GM12874 (cell line): ENCODE data around the gene CRAMP1.

ENCODE experiments used
- TF ChIP-seq, protein P1 (sequence below): IDR thresholded peaks from 2 replicates; pipeline ENCODE4 v1.5.1; 2011; ENCODE audit warnings: low read depth, mild to moderate bottlenecking, control low read depth, low read length, moderate library complexity; ENCODE audit not compliant: insufficient read depth

CRAMP1 gene

DNA sequence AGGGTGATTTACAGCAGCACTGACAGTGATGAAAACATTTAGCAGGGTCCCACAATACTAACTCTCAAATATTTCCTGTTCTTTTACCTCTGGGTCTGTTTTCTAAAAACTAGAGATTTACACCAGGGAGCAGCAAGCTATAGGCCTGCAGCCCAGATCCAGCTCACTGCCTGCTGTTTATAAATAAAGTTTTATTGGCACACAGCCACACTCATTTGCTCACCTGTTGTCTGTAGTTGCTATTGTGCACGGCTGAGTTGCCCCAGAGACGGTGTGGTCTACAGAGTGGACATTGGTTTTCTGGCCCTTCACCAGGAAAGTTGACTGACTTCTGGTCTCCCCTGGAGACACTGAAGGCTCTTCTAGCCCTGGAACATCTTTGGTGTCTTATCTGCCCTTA, 49.7 kb downstream of the CRAMP1 start:
- TF ChIP-seq, protein P1, sequence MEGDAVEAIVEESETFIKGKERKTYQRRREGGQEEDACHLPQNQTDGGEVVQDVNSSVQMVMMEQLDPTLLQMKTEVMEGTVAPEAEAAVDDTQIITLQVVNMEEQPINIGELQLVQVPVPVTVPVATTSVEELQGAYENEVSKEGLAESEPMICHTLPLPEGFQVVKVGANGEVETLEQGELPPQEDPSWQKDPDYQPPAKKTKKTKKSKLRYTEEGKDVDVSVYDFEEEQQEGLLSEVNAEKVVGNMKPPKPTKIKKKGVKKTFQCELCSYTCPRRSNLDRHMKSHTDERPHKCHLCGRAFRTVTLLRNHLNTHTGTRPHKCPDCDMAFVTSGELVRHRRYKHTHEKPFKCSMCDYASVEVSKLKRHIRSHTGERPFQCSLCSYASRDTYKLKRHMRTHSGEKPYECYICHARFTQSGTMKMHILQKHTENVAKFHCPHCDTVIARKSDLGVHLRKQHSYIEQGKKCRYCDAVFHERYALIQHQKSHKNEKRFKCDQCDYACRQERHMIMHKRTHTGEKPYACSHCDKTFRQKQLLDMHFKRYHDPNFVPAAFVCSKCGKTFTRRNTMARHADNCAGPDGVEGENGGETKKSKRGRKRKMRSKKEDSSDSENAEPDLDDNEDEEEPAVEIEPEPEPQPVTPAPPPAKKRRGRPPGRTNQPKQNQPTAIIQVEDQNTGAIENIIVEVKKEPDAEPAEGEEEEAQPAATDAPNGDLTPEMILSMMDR, result no peak

DNA sequence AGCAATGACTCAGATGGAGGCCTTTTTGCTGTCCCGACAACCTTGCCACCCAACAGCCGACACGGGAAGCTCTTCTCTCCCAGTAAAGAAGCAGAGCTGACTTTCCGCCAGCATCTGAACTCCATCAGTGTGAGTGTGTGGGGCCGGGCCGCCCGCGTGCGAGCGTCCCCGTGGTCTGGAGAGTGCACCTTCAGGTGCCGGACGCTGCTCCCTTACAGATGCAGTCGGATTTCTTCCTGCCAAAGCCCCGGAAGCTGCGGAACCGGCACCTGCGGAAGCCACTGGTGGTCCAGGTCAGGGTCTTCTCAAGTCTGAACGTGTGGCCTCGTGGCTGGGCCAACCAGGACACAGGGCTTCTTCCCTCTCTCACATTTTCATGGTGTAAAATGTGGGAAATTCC, 50.4 kb downstream of the CRAMP1 start:
- TF ChIP-seq, protein P1, result no peak

DNA sequence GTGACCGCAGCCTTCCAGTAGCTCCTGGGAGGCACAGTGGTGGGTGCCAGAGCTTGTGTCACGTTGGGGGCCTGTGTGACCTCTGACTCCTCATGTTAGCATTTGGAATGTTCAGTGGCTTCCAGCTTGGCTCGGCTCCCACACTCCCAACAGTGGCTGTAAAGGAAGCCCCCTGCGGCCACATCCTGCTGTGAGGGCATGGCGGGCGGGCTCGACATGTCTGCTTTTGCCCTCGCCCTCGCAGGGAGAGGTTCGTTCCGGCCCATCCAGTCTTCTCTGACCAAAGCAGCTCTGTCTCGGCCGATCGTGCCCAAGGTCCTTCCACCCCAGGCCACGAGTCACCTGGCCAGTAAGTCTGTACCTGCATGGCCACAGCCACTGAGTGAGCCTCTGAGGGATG, 53.7 kb downstream of the CRAMP1 start:
- TF ChIP-seq, protein P1, result no peak

DNA sequence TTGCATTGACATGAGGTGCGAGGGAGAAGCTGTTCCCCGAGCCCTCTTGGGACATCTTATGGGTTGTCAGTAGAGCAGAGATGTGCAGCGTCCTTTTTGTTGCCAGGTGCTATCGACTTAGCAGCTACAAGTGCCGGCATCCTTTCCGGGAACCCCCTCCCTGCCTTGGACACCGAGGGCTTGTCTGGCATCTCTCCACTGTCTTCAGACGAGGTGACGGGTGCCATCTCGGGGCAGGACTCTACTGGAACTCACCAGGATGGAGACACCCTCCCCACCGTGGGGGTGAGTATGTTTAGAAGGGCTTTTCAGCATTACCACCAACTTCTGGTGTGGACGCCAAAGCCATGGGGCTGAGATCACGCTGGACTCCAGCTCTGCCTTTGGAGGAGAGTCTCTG, 54.2 kb downstream of the CRAMP1 start:
- TF ChIP-seq, protein P1, result no peak

DNA sequence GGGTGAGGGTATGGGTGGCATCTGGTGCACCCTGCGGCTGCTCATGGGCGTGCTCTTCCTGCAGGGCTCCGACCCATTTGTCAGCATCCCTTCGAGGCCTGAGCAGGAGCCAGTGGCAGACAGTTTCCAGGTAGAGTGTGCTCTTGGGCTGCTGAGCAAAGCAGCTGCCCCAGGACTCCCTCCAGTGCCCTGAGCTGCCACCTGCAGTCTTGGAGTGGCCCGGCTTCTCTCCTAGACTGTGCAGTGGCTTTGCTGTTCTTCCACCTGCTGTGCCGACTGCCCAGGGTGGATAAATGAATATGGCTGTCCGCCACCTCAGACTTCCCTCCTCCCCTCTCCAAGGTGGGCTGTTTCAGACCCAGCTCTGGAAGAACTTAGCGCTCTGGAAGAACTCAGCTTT, 55.1 kb downstream of the CRAMP1 start:
- TF ChIP-seq, protein P1, result no peak

DNA sequence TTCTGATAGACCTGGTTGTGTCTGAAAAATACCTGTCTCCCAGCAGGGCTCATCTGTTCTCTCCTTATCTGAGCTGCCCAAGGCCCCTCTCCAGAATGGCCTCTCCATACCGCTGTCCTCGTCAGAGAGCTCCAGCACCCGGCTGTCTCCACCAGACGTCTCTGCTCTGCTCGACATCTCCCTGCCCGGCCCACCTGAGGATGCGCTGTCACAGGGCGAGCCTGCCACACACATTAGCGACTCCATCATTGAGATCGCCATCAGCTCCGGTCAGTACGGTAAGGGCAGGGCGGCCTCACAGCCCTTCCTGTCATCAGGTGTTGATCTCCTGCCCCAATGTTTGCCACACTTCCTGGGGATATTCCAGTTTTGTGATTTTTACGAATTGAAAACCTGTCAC, 55.8 kb downstream of the CRAMP1 start:
- TF ChIP-seq, protein P1, result no peak

DNA sequence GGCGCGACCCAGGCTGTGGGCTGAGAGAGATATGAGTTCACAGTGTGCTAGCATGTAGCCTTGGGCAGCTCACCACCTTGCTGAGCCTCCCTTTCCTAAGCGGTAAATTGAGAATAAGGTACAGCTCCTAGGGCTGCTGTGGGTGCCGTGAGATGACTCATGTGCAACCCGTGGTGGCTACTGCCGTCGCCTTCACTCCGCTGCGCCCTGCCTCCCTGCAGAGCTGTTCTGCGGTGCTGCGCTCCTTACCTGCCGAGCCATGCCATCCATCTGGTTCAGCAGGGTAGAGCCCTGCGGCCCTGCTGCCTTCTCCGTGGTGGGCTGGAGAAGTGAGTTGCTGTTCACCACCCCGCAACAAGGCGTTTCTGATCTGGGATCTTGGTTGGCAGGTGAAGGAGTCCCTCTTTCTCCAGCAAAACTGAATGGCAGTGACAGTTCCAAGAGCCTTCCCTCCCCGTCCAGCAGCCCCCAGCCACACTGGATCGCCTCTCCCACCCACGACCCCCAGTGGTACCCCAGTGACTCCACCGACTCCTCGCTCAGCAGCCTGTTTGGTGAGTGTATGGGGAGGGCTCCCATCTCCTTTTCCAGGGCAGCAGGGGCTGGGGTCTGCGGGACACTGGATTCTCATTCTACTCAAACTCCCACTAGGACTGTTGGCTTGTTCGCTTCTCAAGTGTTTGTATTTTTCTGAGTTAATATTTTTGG, 56.6 kb downstream of the CRAMP1 start:
- TF ChIP-seq, protein P1, result no peak
